H1 (cell line): ENCODE measurements around the gene TSPAN2. TPM values are rescaled to one million over a fixed set of nuclear protein-coding genes. Genes with fewer than 3 reads are reported as not detected.

ENCODE experiments used
- ATF3 ChIP-seq: IDR thresholded peaks from 2 replicates; pipeline ENCODE4 v1.6.1; 2011; ENCODE audit warnings: low read depth, mild to moderate bottlenecking, low read length; ENCODE audit not compliant: insufficient read depth
- CBX5 ChIP-seq: fragments of 300-800, 300-1000 bp; sonication (generic); IDR thresholded peaks from 2 replicates; pipeline ENCODE4 v1.7.1; 2016; ENCODE audit warnings: antibody characterized with exemption, low read length, low read depth
- CHD2 ChIP-seq: IDR thresholded peaks from 2 replicates; pipeline ENCODE4 v1.6.1; 2012; ENCODE audit warnings: low read length, improper control_type of control experiment
- EP300 ChIP-seq, 2 experiments: IDR thresholded peaks; 1 replicate in 1 of 2; 2 replicates in 1 of 2; pipeline ENCODE4 v1.6.1; 2011 to 2012; ENCODE audit warnings: low read depth in 2 of 2, low read length in 2 of 2, mild to moderate bottlenecking in 2 of 2, borderline replicate concordance in 1 of 2, inconsistent platforms in 1 of 2, moderate library complexity in 1 of 2
- POU5F1 ChIP-seq: IDR thresholded peaks from 2 replicates; pipeline ENCODE4 v1.6.1; 2011; ENCODE audit warnings: low read depth, mild to moderate bottlenecking, low read length, moderate library complexity
- polyA plus RNA-seq, 7 experiments: library from polyadenylated mRNA; depleted of rRNA in 3 of 7; stranded (reverse) in 5 of 7; unstranded in 2 of 7; fragments of >200 nt in 5 of 7; fragments of 200-250 nt in 2 of 7; gene quantifications; 1 replicate in 5 of 7; 2 replicates in 1 of 7; 4 replicates in 1 of 7; pipeline versions ENCODE4 v1.2.1 to v1.2.3, GENCODE V29; 2011 to 2013; ENCODE audit warnings: missing spikeins in 2 of 7, mixed read lengths in 2 of 7
- total RNA-seq: library from RNA; stranded (reverse); fragmentation: NEBNext Ultra II Directional; extraction: Animal tissue kit (Norgen Biotek cat#: 25700); gene quantifications from 2 replicates; pipeline ENCODE4 v1.2.1, GENCODE V29; 2021

The TSPAN2 gene
- total and polyA plus RNA-seq, 2 of the 8 experiments (the other 6 are each of a cell fraction or from before 2014, with no cell fraction given) = 7.4 to 14.2 TPM

GRCh38 chr1:115074839-115075534 lies 14.3 kb downstream of the TSPAN2 start (continued):
- no peak for TF ChIP-seq EP300 (IDR thresholded peaks at IDR 0.05; ENCODE audit: borderline replicate concordance in 1 of 2, low read depth in 2 of 2, low read length in 2 of 2)
- TF ChIP-seq CHD2 = no peak
- no peak for TF ChIP-seq CBX5
- no peak for TF ChIP-seq ATF3
- TF ChIP-seq POU5F1 = no peak
